ENCODE results near the gene SIGLEC12. TPM values are rescaled to one million over a fixed set of nuclear protein-coding genes. Genes with fewer than 3 reads are reported as not detected.
A peak's percentile ranks its signal among the peaks of the same experiment; 100 is the strongest.

SIGLEC12 gene
- total and polyA plus RNA-seq, 2 donors (not counting 1 experiment from before 2014, with no cell fraction given) = 0.24 TPM; not detected in 1

DNA sequence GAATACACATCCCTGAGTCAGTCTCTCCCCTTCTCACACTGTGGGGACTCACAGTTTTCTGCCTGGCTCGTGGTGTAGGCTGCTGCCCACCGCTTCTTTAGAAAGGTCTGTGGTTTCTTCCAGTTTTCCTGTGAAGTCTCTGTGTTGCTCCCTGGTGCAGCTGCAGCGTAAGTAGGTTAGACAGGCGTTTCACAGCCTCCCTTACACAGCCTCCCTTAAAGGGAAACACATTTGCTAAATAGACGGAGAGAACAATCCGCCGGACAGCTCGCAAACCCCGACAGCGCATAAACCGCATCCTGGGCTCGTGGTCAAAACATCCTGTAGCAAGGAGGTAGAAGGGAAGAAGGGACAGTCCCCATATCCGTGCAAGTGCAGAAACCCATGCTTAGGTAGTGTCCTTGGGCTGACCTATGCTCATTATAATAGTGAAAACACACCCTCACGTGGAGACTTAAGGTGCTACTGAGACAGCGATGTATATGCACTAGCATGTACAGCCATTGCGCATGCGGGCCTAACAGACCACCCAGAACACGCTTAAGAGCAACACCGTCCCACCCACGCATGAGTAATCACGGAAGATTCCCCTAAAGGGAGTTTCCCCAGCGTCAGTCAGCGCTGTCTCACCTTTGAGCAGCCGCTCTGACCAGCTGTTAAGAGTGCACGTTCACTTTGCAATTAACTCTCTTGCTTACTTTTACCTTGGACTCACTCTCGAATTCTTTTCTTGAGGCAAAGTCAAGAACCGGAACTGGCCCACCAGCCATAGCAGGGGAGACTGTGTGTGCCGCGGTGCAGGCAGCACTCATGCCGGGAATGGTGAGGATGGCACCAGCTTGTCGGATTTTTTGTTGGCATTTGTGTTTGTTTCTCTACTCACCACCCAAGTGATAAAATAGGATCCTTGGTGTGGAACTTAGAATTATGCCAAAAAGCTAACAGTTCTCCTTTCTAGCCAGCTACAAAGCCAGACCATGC lies 59.9 kb downstream of the SIGLEC12 start:
- Histone ChIP-seq H3K4me1 (ENCODE audit: control insufficient read depth in 2 of 2, insufficient read depth in 2 of 2, low read length in 2 of 2) (peaks cover 20 to 32% of the 10 kb centered on the region in 2 donors), H3K4me3 (ENCODE audit: control extremely low read depth in 1 of 5, extremely low read depth in 1 of 5, insufficient read depth in 1 of 5, low read depth in 2 of 5, low read length in 4 of 5) (peak overlapping the region; percentile 5 to 41 (median 37)), H3K79me2 (ENCODE audit: control insufficient read depth, insufficient read depth, low read length) (no peaks in the 10 kb centered on the region), H2AFZ (ENCODE audit: insufficient read depth, low read depth, low read length, poor library complexity, severe bottlenecking) (peak overlapping the region; percentile 4), H3K27me3 (replicated peaks in 1 of 4; ENCODE audit: control extremely low read depth in 1 of 4, control insufficient read depth in 3 of 4, insufficient read depth in 4 of 4, low read length in 3 of 4) (peaks cover 0 to 15% (median 3%) of the 10 kb centered on the region in 4 experiments), H3K36me3 (replicated peaks in 1 of 2; ENCODE audit: control extremely low read depth in 1 of 2, control insufficient read depth in 1 of 2, extremely low read depth in 1 of 2, insufficient read depth in 2 of 2, low read length in 1 of 2) (no peaks in the 10 kb centered on the region), H3K9me3 (ENCODE audit: control extremely low read depth in 1 of 3, control insufficient read depth in 2 of 3, insufficient read depth in 1 of 3, low read length in 2 of 3) (peaks cover 0 to 5% (median 0%) of the 10 kb centered on the region in 3 donors), H3K27ac (ENCODE audit: low read length in 2 of 2) (peak overlapping the region; percentile 61 to 71), H4K20me1 (ENCODE audit: control insufficient read depth, insufficient read depth, low read length, poor library complexity, severe bottlenecking) (no peaks in the 10 kb centered on the region), H3K9ac (ENCODE audit: low read length) (peak overlapping the region; percentile 41), H3K4me2 (replicated peaks; ENCODE audit: low read depth, low read length, poor library complexity, severe bottlenecking) (peak overlapping the region; percentile 60)
- WGBS (ENCODE audit: insufficient coverage) = 12% methylated on average over 24 of the region's 31 CpGs
- ATAC-seq (ENCODE audit: low read depth) (peak; percentile 89), DNase-seq (peak; percentile 88)
- Mint-ChIP-seq H3K9me3 (ENCODE audit: insufficient read depth) (no peaks in the 10 kb centered on the region), H3K4me1 (peaks cover 32% of the 10 kb centered on the region), H3K27me3 (peaks cover 20% of the 10 kb centered on the region), H3K27ac (peak overlapping the region; percentile 83), H3K4me3 (peak overlapping the region; percentile 71)
- ChIA-PET CTCF (interaction anchor here (0.7 to 9.7 kb wide), 12 partner anchors 14 to 273 kb away, joined by 3 to 112 read pairs (median 8); partner anchors contain the start of genes SIGLEC10 and VSIG10L), POLR2A (interaction anchor here (0.5 to 1.0 kb wide), 3 partner anchors 24 to 45 kb away, joined by 3 read pairs; partner anchors contain the start of gene SIGLEC10)
- intact Hi-C loops (cut with micrococcal nuclease) = loop anchor here (1.0 kb wide), 4 partner anchors 24 to 74 kb away; partner anchors contain the start of gene SIGLEC10
- TF ChIP-seq, protein P1, sequence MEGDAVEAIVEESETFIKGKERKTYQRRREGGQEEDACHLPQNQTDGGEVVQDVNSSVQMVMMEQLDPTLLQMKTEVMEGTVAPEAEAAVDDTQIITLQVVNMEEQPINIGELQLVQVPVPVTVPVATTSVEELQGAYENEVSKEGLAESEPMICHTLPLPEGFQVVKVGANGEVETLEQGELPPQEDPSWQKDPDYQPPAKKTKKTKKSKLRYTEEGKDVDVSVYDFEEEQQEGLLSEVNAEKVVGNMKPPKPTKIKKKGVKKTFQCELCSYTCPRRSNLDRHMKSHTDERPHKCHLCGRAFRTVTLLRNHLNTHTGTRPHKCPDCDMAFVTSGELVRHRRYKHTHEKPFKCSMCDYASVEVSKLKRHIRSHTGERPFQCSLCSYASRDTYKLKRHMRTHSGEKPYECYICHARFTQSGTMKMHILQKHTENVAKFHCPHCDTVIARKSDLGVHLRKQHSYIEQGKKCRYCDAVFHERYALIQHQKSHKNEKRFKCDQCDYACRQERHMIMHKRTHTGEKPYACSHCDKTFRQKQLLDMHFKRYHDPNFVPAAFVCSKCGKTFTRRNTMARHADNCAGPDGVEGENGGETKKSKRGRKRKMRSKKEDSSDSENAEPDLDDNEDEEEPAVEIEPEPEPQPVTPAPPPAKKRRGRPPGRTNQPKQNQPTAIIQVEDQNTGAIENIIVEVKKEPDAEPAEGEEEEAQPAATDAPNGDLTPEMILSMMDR (IDR thresholded peaks at IDR 0.05) = peak; percentile 22
- no peak for TF ChIP-seq EZH2 (IDR thresholded peaks at IDR 0.05; ENCODE audit: borderline replicate concordance, insufficient read depth, low read depth, low read length, poor library complexity, severe bottlenecking)

Small RNAs within 50 kb of the gene (small RNA-seq; reads per million reads assigned to genes)
- gene AC020914.3 (ENCODE audit: insufficient read length, low read depth, low replicate concordance) (not detected), gene AC020914.5 (ENCODE audit: insufficient read length, low read depth, low replicate concordance) (not detected)

Other genes with a start within 250 kb of the SIGLEC12 start
- not detected in 2 replicates for gene IGLON5, start 190.2 kb downstream of the SIGLEC12 start, total RNA-seq
- gene IGLON5, start 190.2 kb downstream of the SIGLEC12 start, polyA plus RNA-seq = not detected in 2 replicates
- 1.7 and 1.8 TPM in 2 replicates for gene VSIG10L, start 159.7 kb downstream of the SIGLEC12 start, total RNA-seq
- gene VSIG10L, start 159.7 kb downstream of the SIGLEC12 start, polyA plus RNA-seq = 1.3 and 1.4 TPM in 2 replicates
- gene ETFB, start 135.4 kb downstream of the SIGLEC12 start, total RNA-seq = 33.3 and 38.6 TPM in 2 replicates
- gene ETFB, start 135.4 kb downstream of the SIGLEC12 start, polyA plus RNA-seq = 72.4 and 76.5 TPM in 2 replicates
- gene CLDND2, start 132.8 kb downstream of the SIGLEC12 start, total RNA-seq = 0.87 and 1.9 TPM in 2 replicates
- 0.14 TPM in 1 of 2 replicates, not detected in the other for gene CLDND2, start 132.8 kb downstream of the SIGLEC12 start, polyA plus RNA-seq
- gene NKG7, start 129.1 kb downstream of the SIGLEC12 start, total RNA-seq = 1.9 and 2.6 TPM in 2 replicates
- gene NKG7, start 129.1 kb downstream of the SIGLEC12 start, polyA plus RNA-seq = 6.6 and 10.1 TPM in 2 replicates
- gene LIM2, start 113.8 kb downstream of the SIGLEC12 start, total RNA-seq = not detected in 2 replicates
- gene LIM2, start 113.8 kb downstream of the SIGLEC12 start, polyA plus RNA-seq = not detected in 2 replicates
- not detected in 2 replicates for gene C19orf84, start 111.2 kb downstream of the SIGLEC12 start, total RNA-seq
- not detected in 2 replicates for gene C19orf84, start 111.2 kb downstream of the SIGLEC12 start, polyA plus RNA-seq
- 49.1 and 49.4 TPM in 2 replicates for gene SIGLEC10, start 84.2 kb downstream of the SIGLEC12 start, total RNA-seq
- gene SIGLEC10, start 84.2 kb downstream of the SIGLEC12 start, polyA plus RNA-seq = 75.4 and 87.6 TPM in 2 replicates
- not detected in 2 replicates for gene SIGLEC8, start 43.3 kb downstream of the SIGLEC12 start, total RNA-seq
- gene SIGLEC8, start 43.3 kb downstream of the SIGLEC12 start, polyA plus RNA-seq = not detected in 2 replicates
- gene CEACAM18, start 23.3 kb downstream of the SIGLEC12 start, total RNA-seq = not detected in 2 replicates
- not detected in 2 replicates for gene CEACAM18, start 23.3 kb downstream of the SIGLEC12 start, polyA plus RNA-seq
- gene SIGLEC6, start 29.9 kb upstream of the SIGLEC12 start, total RNA-seq = 21.2 and 28.9 TPM in 2 replicates
- 12.3 and 35.4 TPM in 2 replicates for gene SIGLEC6, start 29.9 kb upstream of the SIGLEC12 start, polyA plus RNA-seq
- gene ZNF175, start 69.5 kb upstream of the SIGLEC12 start, total RNA-seq = 31.3 and 33.0 TPM in 2 replicates
- 3.2 and 4.6 TPM in 2 replicates for gene ZNF175, start 69.5 kb upstream of the SIGLEC12 start, polyA plus RNA-seq
- 0.84 and 2.1 TPM in 2 replicates for gene SIGLEC5, start 128.6 kb upstream of the SIGLEC12 start, total RNA-seq
- 0.12 TPM in 1 of 2 replicates, not detected in the other for gene SIGLEC5, start 128.6 kb upstream of the SIGLEC12 start, polyA plus RNA-seq
- 9.2 and 11.2 TPM in 2 replicates for gene SIGLEC14, start 145.0 kb upstream of the SIGLEC12 start, total RNA-seq
- gene SIGLEC14, start 145.0 kb upstream of the SIGLEC12 start, polyA plus RNA-seq = 0.29 and 30.0 TPM in 2 replicates
- 2.8 and 4.0 TPM in 2 replicates for gene SPACA6, start 191.5 kb upstream of the SIGLEC12 start, total RNA-seq
- gene SPACA6, start 191.5 kb upstream of the SIGLEC12 start, polyA plus RNA-seq = 3.3 and 4.9 TPM in 2 replicates
- gene HAS1, start 222.2 kb upstream of the SIGLEC12 start, total RNA-seq = not detected in 2 replicates
- not detected in 2 replicates for gene HAS1, start 222.2 kb upstream of the SIGLEC12 start, polyA plus RNA-seq